HUES48 (cell line): Measurements from ENCODE around the gene BNIP5.

ENCODE experiments used
- H3K27ac ChIP-seq: one replicate; pipeline ENCODE4 v1.7.0; 2013; ENCODE audit warnings: low read depth, low read length, inconsistent platforms
- H3K27me3 ChIP-seq: 2 replicates; pipeline ENCODE4 v1.6.1; 2013; ENCODE audit warnings: mild to moderate bottlenecking, low read length; ENCODE audit not compliant: control insufficient read depth, insufficient read depth
- H3K36me3 ChIP-seq: 2 replicates; pipeline ENCODE4 v1.6.1; 2013; ENCODE audit warnings: low read length; ENCODE audit not compliant: control insufficient read depth, insufficient read depth
- H3K4me1 ChIP-seq: 2 replicates; pipeline ENCODE4 v1.6.1; 2013; ENCODE audit warnings: mild to moderate bottlenecking, low read length; ENCODE audit not compliant: control insufficient read depth, insufficient read depth
- H3K4me3 ChIP-seq: 2 replicates; pipeline ENCODE4 v1.5.1; 2013; ENCODE audit warnings: mild to moderate bottlenecking, low read depth, low read length
- H3K9ac ChIP-seq: 2 replicates; pipeline ENCODE4 v1.6.1; 2013; ENCODE audit warnings: mild to moderate bottlenecking, low read depth, low read length, moderate library complexity
- H3K9me3 ChIP-seq: 2 replicates; pipeline ENCODE4 v1.6.1; 2013; ENCODE audit warnings: low read length; ENCODE audit not compliant: control insufficient read depth, insufficient read depth

Gene BNIP5

GRCh38 chr6:36319821-36320220, 16.9 kb downstream of the BNIP5 start:
- Histone ChIP-seq H3K9ac (no peak overlapping the region), H3K36me3 (no peaks in the 10 kb centered on the region), H3K4me3 (no peak overlapping the region), H3K9me3 (no peaks in the 10 kb centered on the region), H3K4me1 (peaks cover 3% of the 10 kb centered on the region; the same call in 1 of the 2 replicates), H3K27me3 (no peaks in the 10 kb centered on the region), H3K27ac (no peak overlapping the region)

GRCh38 chr6:36319436-36319762, 17.3 kb downstream of the BNIP5 start:
- no peaks in the 10 kb centered on the region for H3K27me3 ChIP-seq
- H3K4me3 ChIP-seq = no peak overlapping the region
- no peaks in the 10 kb centered on the region for H3K9me3 ChIP-seq
- no peak overlapping the region for H3K9ac ChIP-seq
- H3K27ac ChIP-seq = no peak overlapping the region
- peaks cover 3% of the 10 kb centered on the region; the same call in 1 of the 2 replicates for H3K4me1 ChIP-seq
- H3K36me3 ChIP-seq = no peaks in the 10 kb centered on the region

GRCh38 chr6:36318690-36319435, 17.8 kb downstream of the BNIP5 start:
- Histone ChIP-seq H3K9ac (no peak overlapping the region), H3K27me3 (no peaks in the 10 kb centered on the region), H3K4me3 (no peak overlapping the region), H3K27ac (no peak overlapping the region), H3K9me3 (no peaks in the 10 kb centered on the region), H3K36me3 (no peaks in the 10 kb centered on the region), H3K4me1 (peaks cover 8% of the 10 kb centered on the region)

- H3K9ac ChIP-seq = no peak overlapping the region
- H3K4me3 ChIP-seq = no peak overlapping the region
- H3K27me3 ChIP-seq = no peaks in the 10 kb centered on the region
- no peaks in the 10 kb centered on the region for H3K36me3 ChIP-seq
- no peaks in the 10 kb centered on the region for H3K9me3 ChIP-seq
- H3K4me1 ChIP-seq = peaks cover 10% of the 10 kb centered on the region
- H3K27ac ChIP-seq = no peak overlapping the region
Observed at GRCh38 chr6:36317623-36318022, 19.1 kb downstream of the BNIP5 start.

GRCh38 chr6:36315921-36316320, 20.8 kb downstream of the BNIP5 start:
- Histone ChIP-seq H3K27ac (no peak overlapping the region), H3K9me3 (no peaks in the 10 kb centered on the region), H3K4me3 (no peak overlapping the region), H3K4me1 (peaks cover 10% of the 10 kb centered on the region), H3K36me3 (no peaks in the 10 kb centered on the region), H3K27me3 (no peaks in the 10 kb centered on the region), H3K9ac (no peak overlapping the region)

- Histone ChIP-seq H3K9me3 (no peaks in the 10 kb centered on the region), H3K27me3 (no peaks in the 10 kb centered on the region), H3K4me3 (no peak overlapping the region), H3K36me3 (no peaks in the 10 kb centered on the region), H3K9ac (no peak overlapping the region), H3K4me1 (peaks cover 7% of the 10 kb centered on the region), H3K27ac (peak overlapping the region; percentile 15)
Observed at GRCh38 chr6:36314221-36315014, 22.3 kb downstream of the BNIP5 start.

GRCh38 chr6:36313649-36313936, 23.1 kb downstream of the BNIP5 start:
- Histone ChIP-seq H3K9me3 (no peaks in the 10 kb centered on the region), H3K27me3 (no peaks in the 10 kb centered on the region), H3K4me3 (no peak overlapping the region), H3K9ac (no peak overlapping the region), H3K27ac (peak overlapping the region; percentile 15), H3K4me1 (peaks cover 7% of the 10 kb centered on the region; the same call in 1 of the 2 replicates), H3K36me3 (no peaks in the 10 kb centered on the region)

GRCh38 chr6:36312854-36313648, 23.6 kb downstream of the BNIP5 start:
- peaks cover 7% of the 10 kb centered on the region; the same call in 1 of the 2 replicates for H3K4me1 ChIP-seq
- H3K9ac ChIP-seq = no peak overlapping the region
- peak overlapping the region; percentile 15 for H3K27ac ChIP-seq

GRCh38 chr6:36309900-36310299, 26.8 kb downstream of the BNIP5 start:
- Histone ChIP-seq H3K27ac (no peak overlapping the region), H3K27me3 (no peaks in the 10 kb centered on the region), H3K9ac (no peak overlapping the region), H3K9me3 (no peaks in the 10 kb centered on the region), H3K36me3 (no peaks in the 10 kb centered on the region), H3K4me1 (peaks cover 7% of the 10 kb centered on the region; the same call in 1 of the 2 replicates), H3K4me3 (no peak overlapping the region)

More at GRCh38 chr6:36312854-36313648, 23.6 kb downstream of the BNIP5 start:
- Histone ChIP-seq H3K36me3 (no peaks in the 10 kb centered on the region), H3K4me3 (no peak overlapping the region), H3K27me3 (no peaks in the 10 kb centered on the region), H3K9me3 (no peaks in the 10 kb centered on the region)

GRCh38 chr6:36309203-36309602, 27.5 kb downstream of the BNIP5 start:
- Histone ChIP-seq H3K4me1 (peaks cover 6% of the 10 kb centered on the region; the same call in 1 of the 2 replicates), H3K27me3 (no peaks in the 10 kb centered on the region), H3K4me3 (no peak overlapping the region), H3K27ac (no peak overlapping the region), H3K36me3 (no peaks in the 10 kb centered on the region), H3K9ac (no peak overlapping the region), H3K9me3 (no peaks in the 10 kb centered on the region)

GRCh38 chr6:36308514-36308913, 28.2 kb downstream of the BNIP5 start:
- Histone ChIP-seq H3K27me3 (no peaks in the 10 kb centered on the region), H3K36me3 (no peaks in the 10 kb centered on the region), H3K27ac (no peak overlapping the region), H3K9ac (no peak overlapping the region), H3K9me3 (no peaks in the 10 kb centered on the region), H3K4me3 (no peak overlapping the region), H3K4me1 (no peaks in the 10 kb centered on the region)
